Trophoblast cell (in vitro differentiated cells and primary cell): ENCODE data around the gene PRAMEF7. TPM values are rescaled to one million over a fixed set of nuclear protein-coding genes. Genes with fewer than 3 reads are reported as not detected.
"Not testable (repeated sequence)": the region's sequence is repeated elsewhere in the genome, so short reads cannot be mapped to it uniquely, and the experiment has no call there.

ENCODE experiments used
- DNase-seq, 2 donors: peaks; one replicate each; pipeline ENCODE4 v3.0.0-alpha.2; 2016
- H2AFZ ChIP-seq: 2 replicates; pipeline ENCODE4 v1.6.1; 2013; ENCODE audit warnings: low read length, moderate library complexity, mild to moderate bottlenecking; ENCODE audit not compliant: insufficient read depth, poor library complexity
- H2AK5ac ChIP-seq: 2 replicates; pipeline ENCODE4 v1.6.1; 2013; ENCODE audit warnings: mild to moderate bottlenecking, low read length
- H2BK120ac ChIP-seq: 2 replicates; pipeline ENCODE4 v1.6.1; 2013; ENCODE audit warnings: low read length, mild to moderate bottlenecking, moderate library complexity; ENCODE audit not compliant: insufficient read depth, poor library complexity
- H2BK12ac ChIP-seq: 2 replicates; pipeline ENCODE4 v1.6.1; 2013; ENCODE audit warnings: mild to moderate bottlenecking, low read length, moderate library complexity
- H2BK5ac ChIP-seq: 2 replicates; pipeline ENCODE4 v1.6.1; 2013; ENCODE audit warnings: low read length, low read depth, moderate library complexity, mild to moderate bottlenecking; ENCODE audit not compliant: poor library complexity
- H3K14ac ChIP-seq: 2 replicates; pipeline ENCODE4 v1.6.1; 2013; ENCODE audit warnings: mild to moderate bottlenecking, low read length
- H3K18ac ChIP-seq: 2 replicates; pipeline ENCODE4 v1.6.1; 2013; ENCODE audit warnings: mild to moderate bottlenecking, low read length
- H3K23ac ChIP-seq: 2 replicates; pipeline ENCODE4 v1.6.1; 2013; ENCODE audit warnings: low read length
- H3K27ac ChIP-seq: 2 replicates; pipeline ENCODE4 v1.5.1; 2013; ENCODE audit warnings: low read depth, mild to moderate bottlenecking, inconsistent platforms, low read length, moderate library complexity
- H3K27me3 ChIP-seq: 2 replicates; pipeline ENCODE4 v1.6.1; 2013; ENCODE audit warnings: inconsistent platforms, mild to moderate bottlenecking, low read length, moderate library complexity; ENCODE audit not compliant: insufficient read depth
- H3K36me3 ChIP-seq, 2 experiments: 1 replicate in 1 of 2; 2 replicates in 1 of 2; pipeline ENCODE4 v1.6.1; 2013; ENCODE audit warnings: low read length in 2 of 2, mild to moderate bottlenecking in 2 of 2, moderate library complexity in 1 of 2; ENCODE audit not compliant: insufficient read depth in 2 of 2, control insufficient read depth in 1 of 2
- H3K4ac ChIP-seq: 2 replicates; pipeline ENCODE4 v1.6.1; 2013; ENCODE audit warnings: low read depth, mild to moderate bottlenecking, low read length, moderate library complexity
- H3K4me1 ChIP-seq, 2 experiments: 1 replicate in 1 of 2; 2 replicates in 1 of 2; pipeline ENCODE4 v1.6.1; 2013; ENCODE audit warnings: low read length in 2 of 2, mild to moderate bottlenecking in 2 of 2, moderate library complexity in 1 of 2; ENCODE audit not compliant: insufficient read depth in 2 of 2, control insufficient read depth in 1 of 2
- H3K4me2 ChIP-seq: 2 replicates; pipeline ENCODE4 v1.6.1; 2013; ENCODE audit warnings: inconsistent platforms, mild to moderate bottlenecking, low read length, moderate library complexity
- H3K4me3 ChIP-seq: 2 replicates; pipeline ENCODE4 v1.5.1; 2013; ENCODE audit warnings: mild to moderate bottlenecking, low read depth, low read length, inconsistent platforms
- H3K79me1 ChIP-seq: one replicate; pipeline ENCODE4 v1.6.1; 2013; ENCODE audit warnings: low read length
- H3K79me2 ChIP-seq: 2 replicates; pipeline ENCODE4 v1.6.1; 2013; ENCODE audit warnings: low read length, mild to moderate bottlenecking; ENCODE audit not compliant: control insufficient read depth, insufficient read depth, poor library complexity
- H3K9ac ChIP-seq: 2 replicates; pipeline ENCODE4 v1.6.1; 2013; ENCODE audit warnings: mild to moderate bottlenecking, low read length
- H3K9me3 ChIP-seq: 2 replicates; pipeline ENCODE4 v1.6.1; 2013; ENCODE audit warnings: low read depth, mild to moderate bottlenecking, control low read depth, inconsistent platforms, low read length; ENCODE audit not compliant: insufficient read depth
- H4K12ac ChIP-seq: 2 replicates; pipeline ENCODE4 v1.6.1; 2013; ENCODE audit warnings: low read depth, mild to moderate bottlenecking, low read length, moderate library complexity
- H4K8ac ChIP-seq: 2 replicates; pipeline ENCODE4 v1.6.1; 2013; ENCODE audit warnings: low read depth, mild to moderate bottlenecking, low read length, moderate library complexity
- H4K91ac ChIP-seq: one replicate; pipeline ENCODE4 v1.6.1; 2013; ENCODE audit warnings: low read depth, mild to moderate bottlenecking, low read length, moderate library complexity
- WGBS: extraction: QIAGEN DNeasy Blood & Tissue Kit; methylation state at CpG from one replicate; pipeline ENCODE4 v1.1.7; 2013; ENCODE audit warnings: missing lambda C conversion rate; ENCODE audit not compliant: insufficient read length, insufficient coverage; ENCODE audit errors: extremely low coverage; 5-methylcytosine and 5-hydroxymethylcytosine counted together
- polyA plus RNA-seq: library from polyadenylated mRNA; stranded (reverse); fragments of 200-250 nt; gene quantifications from 2 replicates; pipeline ENCODE4 v1.2.3, GENCODE V29; 2013

PRAMEF7 gene
- polyA plus RNA-seq: not detected in 2 replicates

DNA sequence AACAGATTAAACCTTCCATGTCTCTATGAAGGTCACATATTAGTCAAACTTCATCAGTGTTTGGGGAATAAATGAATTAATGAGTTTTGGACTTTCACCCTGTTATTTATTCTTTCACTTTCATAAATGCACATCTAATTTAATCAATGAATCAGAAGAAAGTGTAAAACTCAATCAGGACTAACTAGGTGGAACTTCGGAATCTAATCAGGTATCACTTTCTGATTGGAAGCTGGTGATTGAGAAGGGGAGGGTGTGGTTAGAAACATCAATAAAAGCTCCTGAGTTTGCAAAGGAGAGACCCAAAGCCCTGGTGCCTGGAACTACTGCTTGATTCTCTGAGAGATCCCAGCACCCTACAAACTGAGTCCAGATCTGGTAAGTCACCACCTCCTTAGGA lies at the start of gene PRAMEF7:
PRAMEF7 (plus strand) TSS at position 301 of the 400 bp plus-strand sequence. CDS start 1,083 bp downstream, outside the sequence.
- H3K4me3 ChIP-seq, H4K12ac ChIP-seq, H3K9me3 ChIP-seq, H3K4me1 ChIP-seq, H2BK120ac ChIP-seq, H2AK5ac ChIP-seq, H2BK5ac ChIP-seq, DNase-seq, H3K23ac ChIP-seq, H2AFZ ChIP-seq, H3K14ac ChIP-seq, H4K91ac ChIP-seq, H3K4me2 ChIP-seq, H3K79me2 ChIP-seq, H3K18ac ChIP-seq, H3K27me3 ChIP-seq, H3K9ac ChIP-seq, H4K8ac ChIP-seq, H2BK12ac ChIP-seq, H3K79me1 ChIP-seq, H3K27ac ChIP-seq, H3K4ac ChIP-seq, H3K36me3 ChIP-seq: not testable (repeated sequence)
- no CpG with 5 or more reads among the region's 1 CpG for WGBS

DNA sequence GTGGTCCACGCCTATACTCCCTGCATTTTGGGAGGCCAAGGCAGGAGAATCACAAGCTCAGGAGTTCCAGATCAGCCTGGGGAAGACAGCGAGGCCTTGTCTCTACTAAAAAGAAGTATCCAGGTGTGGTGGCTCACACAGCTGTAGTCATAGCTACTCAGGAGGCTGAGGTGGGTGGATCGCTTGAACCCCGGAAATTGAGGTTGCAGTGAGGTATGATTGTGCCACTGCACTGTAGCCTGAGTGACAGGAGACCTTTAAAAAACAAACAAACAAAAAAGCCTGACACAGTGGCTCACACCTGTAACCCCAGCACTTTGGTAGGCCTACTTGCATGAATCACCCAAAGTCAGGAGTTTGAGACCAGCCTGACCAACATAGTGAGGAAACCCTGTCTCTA lies 38.0 kb upstream of the PRAMEF7 start:
- H3K23ac ChIP-seq, H3K14ac ChIP-seq, H3K18ac ChIP-seq, H2BK12ac ChIP-seq, H2BK5ac ChIP-seq, H3K4me2 ChIP-seq, H3K4me1 ChIP-seq, H3K27ac ChIP-seq, H3K9ac ChIP-seq, H4K91ac ChIP-seq, H3K9me3 ChIP-seq, H3K4me3 ChIP-seq, H2AK5ac ChIP-seq, H4K12ac ChIP-seq, H3K79me2 ChIP-seq, H2BK120ac ChIP-seq, H3K36me3 ChIP-seq, H4K8ac ChIP-seq, DNase-seq, H3K27me3 ChIP-seq, H2AFZ ChIP-seq, H3K4ac ChIP-seq, H3K79me1 ChIP-seq: not testable (repeated sequence)
- no CpG with 5 or more reads among the region's 4 CpGs for WGBS

DNA sequence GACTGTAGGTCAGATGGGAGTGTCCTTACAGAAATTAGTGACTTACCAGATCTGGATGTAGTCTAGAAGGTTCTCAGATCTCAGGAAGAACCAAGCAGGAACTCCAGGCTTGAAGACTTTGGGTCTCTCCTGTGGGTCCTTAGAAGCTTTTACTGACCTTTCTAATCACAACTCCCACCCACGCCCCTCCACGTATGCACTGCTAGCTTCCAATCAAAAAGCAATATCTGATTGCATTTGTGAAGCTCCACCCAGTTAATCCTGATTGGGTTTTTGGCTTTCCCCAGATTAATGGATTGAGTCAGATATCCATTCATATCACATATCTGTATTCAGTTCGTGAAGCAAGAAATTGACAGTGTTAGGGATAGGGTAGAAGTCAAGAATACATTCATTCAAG lies 30.3 kb upstream of the PRAMEF7 start, which contains the start of gene PRAMEF4:
PRAMEF4 (minus strand) TSS at position 101 of the 400 bp plus-strand sequence. CDS start 2,807 bp downstream, outside the sequence.
- not testable (repeated sequence) for H3K4me2 ChIP-seq, H4K8ac ChIP-seq, H2BK120ac ChIP-seq, H3K4me1 ChIP-seq, H3K9me3 ChIP-seq, DNase-seq, H3K14ac ChIP-seq, H2BK5ac ChIP-seq, H4K91ac ChIP-seq, H3K9ac ChIP-seq, H3K79me1 ChIP-seq, H2AFZ ChIP-seq, H3K36me3 ChIP-seq, H3K79me2 ChIP-seq, H3K23ac ChIP-seq, H3K4me3 ChIP-seq, H3K27me3 ChIP-seq, H3K27ac ChIP-seq, H3K4ac ChIP-seq, H3K18ac ChIP-seq, H2AK5ac ChIP-seq, H4K12ac ChIP-seq, H2BK12ac ChIP-seq
- WGBS: no CpG with 5 or more reads among the region's 3 CpGs

DNA sequence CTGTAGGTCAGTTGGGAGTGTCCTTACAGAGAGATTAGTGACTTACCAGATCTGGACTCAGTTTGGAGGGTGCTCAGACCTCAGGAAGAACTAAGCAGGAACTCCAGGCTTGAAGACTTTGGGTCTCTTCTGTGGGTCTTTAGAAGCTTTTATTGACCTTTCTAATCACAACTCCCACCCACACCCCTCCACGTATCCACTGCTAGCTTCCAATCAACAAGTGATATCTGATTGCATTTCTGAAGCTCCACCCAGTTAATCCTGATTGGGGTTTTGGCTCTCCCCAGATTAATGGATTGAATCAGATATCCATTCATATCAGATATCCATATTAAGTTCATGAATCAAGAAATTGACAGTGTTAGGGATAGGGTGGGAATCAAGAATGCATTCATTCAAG lies 18.2 kb upstream of the PRAMEF7 start, which contains the start of gene PRAMEF10:
PRAMEF10 (minus strand) TSS at position 101 of the 400 bp plus-strand sequence. CDS start 2,423 bp downstream, outside the sequence.
- H3K27ac ChIP-seq, H3K18ac ChIP-seq, H3K23ac ChIP-seq, H3K36me3 ChIP-seq, H4K12ac ChIP-seq, H4K91ac ChIP-seq, H3K79me1 ChIP-seq, H3K4me1 ChIP-seq, H3K9me3 ChIP-seq, H2BK120ac ChIP-seq, H3K4me2 ChIP-seq, H3K14ac ChIP-seq, H3K4me3 ChIP-seq, H3K9ac ChIP-seq, H2BK12ac ChIP-seq, H2AK5ac ChIP-seq, H2BK5ac ChIP-seq, DNase-seq, H2AFZ ChIP-seq, H3K27me3 ChIP-seq, H3K4ac ChIP-seq, H3K79me2 ChIP-seq, H4K8ac ChIP-seq: not testable (repeated sequence)
- whole genome bisulfite sequencing: no CpG with 5 or more reads among the region's 1 CpG
